ENCODE results near the gene BTRC.

Gene BTRC

GRCh38 chr10:101453318-101453717, 99.4 kb downstream of the BTRC start:
- Histone ChIP-seq H3K4me3 (replicated peaks; ENCODE audit: insufficient read depth, low read length) (no peak overlapping the region), H3K27ac (replicated peaks) (no peak overlapping the region), H3K27me3 (ENCODE audit: insufficient read depth, poor library complexity, severe bottlenecking) (no peaks in the 10 kb centered on the region)
- DNase-seq (ENCODE audit: low read depth in 1 of 2, low spot score in 1 of 2): peak in 1 of 2 experiments; percentile 11
- TF ChIP-seq REST (IDR thresholded peaks at IDR 0.05; ENCODE audit: insufficient replicate concordance, low read depth): no peak
- no peak for TF ChIP-seq GABPA (IDR thresholded peaks at IDR 0.05; ENCODE audit: low read depth)
- no peak for TF ChIP-seq CTCF (IDR thresholded peaks at IDR 0.05; ENCODE audit: insufficient read depth, low read length)
- TF ChIP-seq SPI1 (IDR thresholded peaks at IDR 0.05; ENCODE audit: borderline replicate concordance, low read depth): no peak
- TF ChIP-seq POLR2AphosphoS5 (IDR thresholded peaks at IDR 0.05; ENCODE audit: low read depth): no peak

DNA sequence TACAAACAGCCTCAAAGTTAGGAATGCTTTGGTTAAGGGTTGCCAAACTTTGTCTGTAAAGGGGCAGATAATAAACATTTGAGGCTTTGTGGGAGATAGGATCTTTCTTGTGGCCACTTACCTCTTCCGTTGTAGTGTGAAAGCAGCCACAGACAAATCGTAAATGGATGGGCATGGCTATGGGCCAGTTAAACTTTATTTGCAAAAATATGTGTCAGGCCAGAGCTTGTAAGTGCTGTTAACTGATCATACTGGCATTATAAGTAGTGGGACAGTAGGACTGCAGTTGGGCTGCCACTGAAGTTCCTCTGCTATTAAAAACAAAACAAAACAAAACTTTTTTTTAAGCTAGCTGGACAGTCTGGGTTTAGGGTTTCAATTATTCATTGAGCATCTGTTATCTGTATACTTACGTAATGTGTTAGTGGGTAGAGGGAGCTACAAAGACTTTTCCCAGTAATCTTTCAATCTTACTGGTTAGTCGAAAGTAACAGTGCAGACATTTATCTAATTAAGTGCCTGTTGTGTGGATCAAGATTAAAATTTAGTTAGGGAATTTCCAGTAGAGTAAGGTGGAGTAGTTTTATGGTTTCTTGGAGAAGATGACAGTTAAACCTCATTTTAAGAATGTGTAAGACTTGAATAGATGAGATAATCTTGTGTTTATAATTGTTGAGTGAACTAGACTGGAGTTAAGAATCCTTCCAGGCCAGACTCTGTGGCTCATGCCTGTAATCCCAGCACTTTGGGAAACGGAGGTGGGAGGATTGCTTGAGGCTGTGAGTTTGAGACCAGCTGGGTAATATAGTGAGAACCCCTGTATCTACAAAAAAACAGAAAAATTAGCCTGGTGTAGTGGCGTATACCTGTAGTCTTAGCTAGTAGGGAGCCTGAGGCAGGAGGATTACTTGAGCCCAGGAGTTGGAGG, 100.1 kb downstream of the BTRC start:
- peak in 1 of 2 experiments; percentile 7 for DNase-seq (ENCODE audit: low read depth in 1 of 2, low spot score in 1 of 2)
- TF ChIP-seq CTCF (IDR thresholded peaks at IDR 0.05; ENCODE audit: insufficient read depth, low read length) (no peak), SPI1 (IDR thresholded peaks at IDR 0.05; ENCODE audit: borderline replicate concordance, low read depth) (no peak), POLR2AphosphoS5 (IDR thresholded peaks at IDR 0.05; ENCODE audit: low read depth) (no peak; the same call in 1 of the 2 replicates)

GRCh38 chr10:101458869-101459268, 104.9 kb downstream of the BTRC start:
- TF ChIP-seq SPI1 (IDR thresholded peaks at IDR 0.05; ENCODE audit: borderline replicate concordance, low read depth) (no peak), GABPA (IDR thresholded peaks at IDR 0.05; ENCODE audit: low read depth) (no peak), POLR2AphosphoS5 (IDR thresholded peaks at IDR 0.05; ENCODE audit: low read depth) (no peak), REST (IDR thresholded peaks at IDR 0.05; ENCODE audit: insufficient replicate concordance, low read depth) (no peak), CTCF (IDR thresholded peaks at IDR 0.05; ENCODE audit: insufficient read depth, low read length) (no peak)
- DNase-seq (ENCODE audit: low read depth in 1 of 2, low spot score in 1 of 2): no peak
- no peak overlapping the region for H3K4me3 ChIP-seq (replicated peaks; ENCODE audit: insufficient read depth, low read length)
- no peaks in the 10 kb centered on the region for H3K27me3 ChIP-seq (ENCODE audit: insufficient read depth, poor library complexity, severe bottlenecking)
- no peak overlapping the region for H3K27ac ChIP-seq (replicated peaks)

More for the DNA sequence above, 100.1 kb downstream of the BTRC start:
- no peaks in the 10 kb centered on the region for H3K27me3 ChIP-seq (ENCODE audit: insufficient read depth, poor library complexity, severe bottlenecking)
- no peak overlapping the region for H3K27ac ChIP-seq (replicated peaks)
- no peak overlapping the region for H3K4me3 ChIP-seq (replicated peaks; ENCODE audit: insufficient read depth, low read length)

All from HL-60 (cell line).